HCT116 (cell line): Measurements from ENCODE around the gene SRRM2. TPM values are rescaled to one million over a fixed set of nuclear protein-coding genes. Genes with fewer than 3 reads are reported as not detected.

ENCODE experiments used
- ATAC-seq: fragments of 200-7000 bp; cut with Tn5 transposase; 2 replicates; pipeline ENCODE4 v1.9.1; 2020; ENCODE audit warnings: mild to moderate bottlenecking, moderate library complexity
- BruUV-seq: library from RNA; stranded (reverse); fragments of 400-500 nt; replicated peaks from 2 replicates; lab custom pipeline; 2021; lab: Mats Ljungman, UMichigan
- CTCF ChIA-PET: fragments of 300-600 bp; sonication (Branson Sonifier 250); formaldehyde crosslinking; loops from one replicate; lab custom pipeline; 2021; ENCODE audit warnings: antibody characterized with exemption; lab: Charles Lee
- POLR2A ChIA-PET: fragments of 300-600, 350-600 bp; sonication (Branson Sonifier 250); formaldehyde crosslinking; loops from one replicate; lab custom pipeline; 2021; ENCODE audit warnings: antibody characterized with exemption; lab: Charles Lee
- RAD21 ChIA-PET, 2 experiments: fragments of 300-600 bp; sonication (Branson Sonifier 250); formaldehyde crosslinking; loops; one replicate each; lab custom pipeline; 2023; ENCODE audit warnings: low total read pairs in 2 of 2; ENCODE audit not compliant: uncharacterized antibody in 2 of 2, unreplicated experiment in 2 of 2, low non-redundant PET in 1 of 2; lab: Charles Lee
- DNase-seq: peaks from one replicate; pipeline ENCODE4 v3.0.0-alpha.2; 2010; ENCODE audit warnings: low read depth, low spot score
- H2AFZ ChIP-seq: fragments of 200-600 bp; shearing (Covaris generic), sonication (generic); 2 replicates; pipeline ENCODE4 v1.6.1; 2017; ENCODE audit warnings: low read depth, mixed run types, mixed read lengths, antibody characterized with exemption, low read length; ENCODE audit not compliant: poor library complexity, severe bottlenecking
- H3K27ac ChIP-seq: 2 replicates; pipeline ENCODE4 v1.5.1; 2012; ENCODE audit warnings: low read depth, low read length
- H3K27me3 ChIP-seq: fragments of 200-600 bp; sonication (generic); 2 replicates; pipeline ENCODE4 v1.6.1; 2016; ENCODE audit warnings: mixed run types, low read length, mixed read lengths; ENCODE audit not compliant: insufficient read depth
- H3K36me3 ChIP-seq, 2 experiments: fragments of 200-500 bp in 1 of 2; fragments of 200-600 bp in 1 of 2; sonication (Bioruptor generic) in 1 of 2; sonication (generic) in 1 of 2; 2 replicates each; pipeline versions ENCODE4 v1.5.1 to v1.6.1; 2014 to 2016; ENCODE audit warnings: low read length in 2 of 2, inconsistent platforms in 1 of 2, mixed read lengths in 1 of 2, mixed run types in 1 of 2; ENCODE audit not compliant: insufficient read depth in 2 of 2, control insufficient read depth in 1 of 2
- H3K4me1 ChIP-seq, 2 experiments: fragments of 200-600 bp in 1 of 2; sonication (generic) in 1 of 2; 2 replicates each; pipeline versions ENCODE4 v1.5.1 to v1.6.1; 2012 to 2017; ENCODE audit warnings: low read length in 2 of 2, inconsistent platforms in 1 of 2, mild to moderate bottlenecking in 1 of 2, mixed read lengths in 1 of 2, mixed run types in 1 of 2, moderate library complexity in 1 of 2; ENCODE audit not compliant: insufficient read depth in 2 of 2, control insufficient read depth in 1 of 2
- H3K4me2 ChIP-seq: fragments of 200-600 bp; sonication (generic); 2 replicates; pipeline ENCODE4 v1.6.1; 2017; ENCODE audit warnings: mixed run types, low read length, mixed read lengths
- H3K4me3 ChIP-seq, 2 experiments: fragments of 200-600 bp in 1 of 2; sonication (generic) in 1 of 2; replicated peaks in 1 of 2; 2 replicates each; pipeline ENCODE4 v1.5.1; 2011 to 2016; ENCODE audit warnings: low read length in 2 of 2, control low read depth in 1 of 2, low read depth in 1 of 2, mild to moderate bottlenecking in 1 of 2, mixed read lengths in 1 of 2, mixed run types in 1 of 2
- H3K79me2 ChIP-seq: fragments of 200-600 bp; sonication (generic); 2 replicates; pipeline ENCODE4 v1.6.1; 2017; ENCODE audit warnings: mild to moderate bottlenecking, mixed run types, low read length, moderate library complexity, mixed read lengths; ENCODE audit not compliant: insufficient read depth
- H3K9ac ChIP-seq: fragments of 200-600 bp; sonication (generic); 2 replicates; pipeline ENCODE4 v1.6.1; 2016; ENCODE audit warnings: low read length, mixed read lengths
- H3K9me2 ChIP-seq: fragments of 200-600 bp; sonication (generic), shearing (Covaris generic); 2 replicates; pipeline ENCODE4 v1.6.1; 2017; ENCODE audit warnings: mixed run types, mild to moderate bottlenecking, moderate library complexity; ENCODE audit not compliant: insufficient read depth
- H3K9me3 ChIP-seq, 2 experiments: fragments of 200-500 bp in 1 of 2; fragments of 200-600 bp in 1 of 2; sonication (Bioruptor generic) in 1 of 2; sonication (generic) in 1 of 2; 2 replicates each; pipeline ENCODE4 v1.6.1; 2014 to 2017; ENCODE audit warnings: low read length in 2 of 2, mixed read lengths in 2 of 2, inconsistent platforms in 1 of 2, low read depth in 1 of 2, mild to moderate bottlenecking in 1 of 2, mixed run types in 1 of 2, moderate library complexity in 1 of 2; ENCODE audit not compliant: control insufficient read depth in 1 of 2, insufficient read depth in 1 of 2
- H4K20me1 ChIP-seq: fragments of 200-600 bp; sonication (generic), shearing (Covaris generic); 2 replicates; pipeline ENCODE4 v1.6.1; 2017; ENCODE audit warnings: mixed run types, mild to moderate bottlenecking, moderate library complexity; ENCODE audit not compliant: insufficient read depth
- CBX3 ChIP-seq: IDR thresholded peaks from 2 replicates; pipeline ENCODE4 v1.6.1; 2012; ENCODE audit warnings: low read depth
- CEBPB ChIP-seq: IDR thresholded peaks from 2 replicates; pipeline ENCODE4 v1.6.1; 2012; ENCODE audit warnings: low read depth
- EGR1 ChIP-seq: IDR thresholded peaks from 2 replicates; pipeline ENCODE4 v1.6.1; 2012; ENCODE audit warnings: low read depth
- POLR2AphosphoS5 ChIP-seq: IDR thresholded peaks from 2 replicates; pipeline ENCODE4 v1.6.1; 2011; ENCODE audit warnings: mild to moderate bottlenecking, low read depth, low read length, moderate library complexity
- SRF ChIP-seq: IDR thresholded peaks from 2 replicates; pipeline ENCODE4 v1.6.1; 2012; ENCODE audit warnings: low read depth
- ZBTB33 ChIP-seq: IDR thresholded peaks from 2 replicates; pipeline ENCODE4 v1.6.1; 2011; ENCODE audit warnings: mild to moderate bottlenecking, low read length, moderate library complexity; ENCODE audit not compliant: insufficient replicate concordance; ENCODE audit errors: extremely low read depth
- ZNF274 ChIP-seq: fragments of 200-500 bp; sonication (Bioruptor generic); IDR thresholded peaks from 2 replicates; pipeline ENCODE4 v1.6.1; 2014; ENCODE audit warnings: mild to moderate bottlenecking, low read depth, low read length, inconsistent platforms
- intact Hi-C: fragments of 100-400 bp; cut with micrococcal nuclease; formaldehyde crosslinking; loops from 2 replicates; pipeline ENCODE4 v1.10.0; 2022
- total RNA-seq: library from RNA; stranded (reverse); gene quantifications from one replicate; pipeline ENCODE4 v1.2.1, GENCODE V29; 2021; ENCODE audit not compliant: unreplicated experiment
- TF ChIP-seq, protein P1 (sequence below), 3 experiments: fragments of 200-600 bp in 1 of 3; sonication (generic) in 1 of 3; IDR thresholded peaks in 2 of 3; conservative IDR thresholded peaks in 1 of 3; 2 replicates each; pipeline ENCODE4 v1.5.1; 2012 to 2017; ENCODE audit warnings: low read depth in 2 of 3, low read length in 2 of 3, antibody characterized with exemption in 1 of 3, borderline replicate concordance in 1 of 3, control low read depth in 1 of 3, mild to moderate bottlenecking in 1 of 3, mixed read lengths in 1 of 3, mixed run types in 1 of 3, moderate library complexity in 1 of 3; ENCODE audit not compliant: insufficient read depth in 1 of 3
- TF ChIP-seq, protein P2 (sequence below): IDR thresholded peaks from 2 replicates; pipeline ENCODE4 v1.6.1; 2012
- TF ChIP-seq, protein P3 (sequence below): IDR thresholded peaks from 2 replicates; pipeline ENCODE4 v1.6.1; 2012

SRRM2 gene
- total RNA-seq, 1 experiment from 2014 or later, result 541 TPM

DNA sequence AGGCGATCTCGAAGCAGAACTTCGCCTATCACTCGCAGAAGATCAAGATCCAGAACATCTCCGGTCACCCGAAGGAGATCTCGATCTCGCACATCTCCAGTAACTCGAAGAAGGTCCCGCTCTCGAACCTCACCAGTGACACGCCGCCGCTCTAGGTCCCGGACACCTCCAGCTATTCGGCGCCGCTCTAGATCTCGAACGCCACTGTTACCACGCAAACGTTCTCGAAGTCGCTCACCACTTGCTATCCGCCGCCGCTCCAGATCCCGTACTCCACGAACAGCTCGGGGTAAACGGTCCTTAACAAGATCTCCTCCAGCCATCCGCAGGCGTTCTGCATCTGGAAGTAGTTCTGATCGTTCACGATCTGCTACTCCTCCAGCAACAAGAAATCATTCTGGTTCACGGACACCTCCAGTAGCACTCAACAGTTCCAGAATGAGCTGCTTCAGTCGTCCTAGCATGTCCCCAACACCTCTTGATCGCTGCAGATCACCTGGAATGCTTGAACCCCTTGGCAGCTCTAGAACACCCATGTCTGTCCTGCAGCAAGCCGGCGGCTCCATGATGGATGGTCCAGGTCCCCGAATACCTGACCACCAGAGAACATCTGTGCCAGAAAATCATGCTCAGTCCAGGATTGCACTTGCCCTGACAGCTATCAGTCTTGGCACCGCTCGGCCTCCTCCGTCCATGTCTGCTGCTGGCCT is 14.1 kb downstream of the SRRM2 start:
- H4K20me1 ChIP-seq, result peaks cover 25% of the 10 kb centered on the region; the same call in 1 of the 2 replicates
- H3K4me3 ChIP-seq, result no peak overlapping the region
- DNase-seq (no peak), ATAC-seq (no peak)
- no peak overlapping the region for H3K4me2 ChIP-seq
- H3K79me2 ChIP-seq, result peaks cover 94% of the 10 kb centered on the region
- no TSS peak for BruUV-seq
- no peak overlapping the region for H2AFZ ChIP-seq
- H3K9ac ChIP-seq, result no peak overlapping the region
- no peaks in the 10 kb centered on the region for H3K9me3 ChIP-seq
- H3K36me3 ChIP-seq, result peaks cover 64 to 100% of the 10 kb centered on the region in 2 experiments
- peak; percentile 0; the same call in 1 of the 2 replicates for TF ChIP-seq POLR2AphosphoS5
- TF ChIP-seq, protein P1, sequence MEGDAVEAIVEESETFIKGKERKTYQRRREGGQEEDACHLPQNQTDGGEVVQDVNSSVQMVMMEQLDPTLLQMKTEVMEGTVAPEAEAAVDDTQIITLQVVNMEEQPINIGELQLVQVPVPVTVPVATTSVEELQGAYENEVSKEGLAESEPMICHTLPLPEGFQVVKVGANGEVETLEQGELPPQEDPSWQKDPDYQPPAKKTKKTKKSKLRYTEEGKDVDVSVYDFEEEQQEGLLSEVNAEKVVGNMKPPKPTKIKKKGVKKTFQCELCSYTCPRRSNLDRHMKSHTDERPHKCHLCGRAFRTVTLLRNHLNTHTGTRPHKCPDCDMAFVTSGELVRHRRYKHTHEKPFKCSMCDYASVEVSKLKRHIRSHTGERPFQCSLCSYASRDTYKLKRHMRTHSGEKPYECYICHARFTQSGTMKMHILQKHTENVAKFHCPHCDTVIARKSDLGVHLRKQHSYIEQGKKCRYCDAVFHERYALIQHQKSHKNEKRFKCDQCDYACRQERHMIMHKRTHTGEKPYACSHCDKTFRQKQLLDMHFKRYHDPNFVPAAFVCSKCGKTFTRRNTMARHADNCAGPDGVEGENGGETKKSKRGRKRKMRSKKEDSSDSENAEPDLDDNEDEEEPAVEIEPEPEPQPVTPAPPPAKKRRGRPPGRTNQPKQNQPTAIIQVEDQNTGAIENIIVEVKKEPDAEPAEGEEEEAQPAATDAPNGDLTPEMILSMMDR (IDR thresholded peaks at IDR 0.05 in 2 of 3, conservative IDR thresholded peaks at IDR 0.05 in 1 of 3; ENCODE audit: borderline replicate concordance in 1 of 3, insufficient read depth in 1 of 3, low read depth in 2 of 3, low read length in 2 of 3), result no peak
- no peaks in the 10 kb centered on the region for H3K27me3 ChIP-seq
- ChIA-PET POLR2A (no interaction called here), RAD21 (no interaction called here), CTCF (no interaction called here)
- H3K9me2 ChIP-seq, result no peaks in the 10 kb centered on the region
- intact Hi-C loops, result no loop called here
- peaks cover 0 to 34% of the 10 kb centered on the region in 2 experiments; a peak in 2 of 4 replicates for H3K4me1 ChIP-seq
- H3K27ac ChIP-seq, result no peak overlapping the region; the same call in 1 of the 2 replicates

DNA sequence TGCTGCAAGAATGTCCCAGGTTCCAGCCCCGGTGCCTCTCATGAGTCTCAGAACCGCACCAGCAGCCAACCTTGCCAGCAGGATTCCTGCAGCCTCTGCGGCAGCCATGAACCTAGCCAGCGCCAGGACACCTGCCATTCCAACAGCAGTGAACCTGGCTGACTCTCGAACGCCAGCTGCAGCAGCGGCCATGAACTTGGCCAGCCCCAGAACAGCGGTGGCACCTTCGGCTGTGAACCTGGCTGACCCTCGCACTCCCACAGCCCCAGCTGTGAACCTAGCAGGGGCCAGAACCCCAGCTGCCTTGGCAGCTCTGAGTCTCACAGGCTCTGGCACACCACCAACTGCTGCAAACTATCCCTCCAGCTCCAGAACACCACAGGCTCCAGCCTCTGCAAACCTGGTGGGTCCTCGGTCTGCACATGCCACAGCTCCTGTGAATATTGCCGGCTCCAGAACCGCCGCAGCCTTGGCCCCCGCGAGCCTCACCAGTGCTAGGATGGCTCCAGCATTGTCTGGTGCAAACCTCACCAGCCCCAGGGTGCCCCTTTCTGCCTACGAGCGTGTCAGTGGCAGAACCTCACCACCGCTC is 14.8 kb downstream of the SRRM2 start:
- Histone ChIP-seq H2AFZ (no peak overlapping the region), H4K20me1 (peaks cover 25% of the 10 kb centered on the region; the same call in 1 of the 2 replicates), H3K79me2 (peaks cover 94% of the 10 kb centered on the region), H3K9me2 (no peaks in the 10 kb centered on the region), H3K9me3 (no peaks in the 10 kb centered on the region), H3K4me1 (peaks cover 0 to 34% of the 10 kb centered on the region in 2 experiments; a peak in 2 of 4 replicates), H3K27me3 (no peaks in the 10 kb centered on the region), H3K27ac (no peak overlapping the region), H3K4me2 (no peak overlapping the region), H3K9ac (no peak overlapping the region), H3K36me3 (peaks cover 57 to 96% of the 10 kb centered on the region in 2 experiments), H3K4me3 (no peak overlapping the region)
- CTCF ChIA-PET, result no interaction called here
- BruUV-seq, result no TSS peak
- POLR2A ChIA-PET, result interaction anchor here (1.4 kb wide), 1 partner anchor 8 kb away, joined by 3 read pairs; no protein-coding TSS in a partner anchor
- RAD21 ChIA-PET, result no interaction called here
- ATAC-seq, result no peak
- intact Hi-C loops, result no loop called here
- no peak for DNase-seq
- TF ChIP-seq CEBPB (no peak), ZNF274 (no peak), EGR1 (no peak), CBX3 (no peak), ZBTB33 (no peak), SRF (no peak)
- TF ChIP-seq, protein P2, sequence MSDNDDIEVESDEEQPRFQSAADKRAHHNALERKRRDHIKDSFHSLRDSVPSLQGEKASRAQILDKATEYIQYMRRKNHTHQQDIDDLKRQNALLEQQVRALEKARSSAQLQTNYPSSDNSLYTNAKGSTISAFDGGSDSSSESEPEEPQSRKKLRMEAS, result no peak
- TF ChIP-seq, protein P3, sequence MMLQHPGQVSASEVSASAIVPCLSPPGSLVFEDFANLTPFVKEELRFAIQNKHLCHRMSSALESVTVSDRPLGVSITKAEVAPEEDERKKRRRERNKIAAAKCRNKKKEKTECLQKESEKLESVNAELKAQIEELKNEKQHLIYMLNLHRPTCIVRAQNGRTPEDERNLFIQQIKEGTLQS, result no peak
- TF ChIP-seq, protein P1 (IDR thresholded peaks at IDR 0.05 in 2 of 3, conservative IDR thresholded peaks at IDR 0.05 in 1 of 3; ENCODE audit: borderline replicate concordance in 1 of 3, insufficient read depth in 1 of 3, low read depth in 2 of 3, low read length in 2 of 3), result no peak
